A549 (cell line): Measurements from ENCODE around the gene STIM1. TPM values are rescaled to one million over a fixed set of nuclear protein-coding genes. Genes with fewer than 3 reads are reported as not detected.

Experiments
- ATAC-seq, 2 experiments: fragments of 200-7000 bp in 1 of 2; fragments of >200 bp in 1 of 2; cut with Nextera tagmentation in 1 of 2; cut with Tn5 transposase in 1 of 2; 3 replicates each; pipeline versions ENCODE4 v1.8.0 to v1.9.1; 2018 to 2020; ENCODE audit warnings: mild to moderate bottlenecking in 1 of 2, moderate library complexity in 1 of 2
- CTCF ChIA-PET: fragments of 300-600 bp; sonication (Branson Sonifier 250); formaldehyde crosslinking; extraction: SDS; loops from one replicate; lab custom pipeline; 2021; ENCODE audit warnings: antibody characterized with exemption, inconsistent platforms; lab: Yijun Ruan, JAX
- POLR2A ChIA-PET: fragments of 350-600 bp; formaldehyde crosslinking; extraction: SDS; loops from one replicate; lab custom pipeline; 2021; ENCODE audit warnings: antibody characterized with exemption, inconsistent platforms; lab: Yijun Ruan, JAX
- DNase-seq, 2 experiments: peaks; one replicate each; pipeline versions ENCODE4 v3.0.0 to v3.0.0-alpha.2; 2011 to 2016; ENCODE audit warnings: low read depth in 1 of 2, low spot score in 1 of 2
- FAIRE-seq: peaks from 2 replicates; lab custom pipeline; 2011; peaks lifted over from hg19 to GRCh38; lab: Jason Lieb, UNC
- H3K27ac ChIP-seq, 2 experiments: fragments of >200 bp; sonication (Bioruptor Twin); formaldehyde crosslinking; 3 replicates each; pipeline ENCODE4 v1.5.1; 2016 to 2017
- H3K4me1 ChIP-seq: fragments of >200 bp; sonication (Bioruptor Twin); formaldehyde crosslinking; 3 replicates; pipeline ENCODE4 v1.6.1; 2016
- H3K4me2 ChIP-seq: fragments of >200 bp; sonication (Bioruptor Twin); formaldehyde crosslinking; 3 replicates; pipeline ENCODE4 v1.6.1; 2016
- H3K4me3 ChIP-seq: fragments of >200 bp; sonication (Bioruptor Twin); formaldehyde crosslinking; 3 replicates; pipeline ENCODE4 v1.5.1; 2016
- H3K9me3 ChIP-seq: fragments of >200 bp; sonication (Bioruptor Twin); formaldehyde crosslinking; 3 replicates; pipeline ENCODE4 v1.6.1; 2016
- ATOH8 ChIP-seq: fragments of 250-450 bp; sonication (Bioruptor Pico); IDR thresholded peaks from 2 replicates; pipeline ENCODE4 v1.5.0; 2020; ENCODE audit warnings: low read depth, mild to moderate bottlenecking, moderate library complexity
- CBX8 ChIP-seq: fragments of 200-600 bp; sonication (generic); IDR thresholded peaks from 2 replicates; pipeline ENCODE4 v1.6.1; 2016
- CHD4 ChIP-seq: fragments of 200-600 bp; sonication (generic); IDR thresholded peaks from 2 replicates; pipeline ENCODE4 v1.6.1; 2016; ENCODE audit warnings: antibody characterized with exemption, mild to moderate bottlenecking, borderline replicate concordance
- EHF ChIP-seq: fragments of 250-450 bp; sonication (Bioruptor Pico); IDR thresholded peaks from 2 replicates; pipeline ENCODE4 v1.5.0; 2020; ENCODE audit warnings: mild to moderate bottlenecking
- ELK1 ChIP-seq: fragments of 150-350 bp; IDR thresholded peaks from 2 replicates; pipeline ENCODE4 v1.6.1; 2014; ENCODE audit warnings: low read depth, mild to moderate bottlenecking, low read length
- EP300 ChIP-seq, 2 experiments: fragments of >200 bp; sonication (Bioruptor Twin); formaldehyde crosslinking; IDR thresholded peaks; 2 replicates in 1 of 2; 3 replicates in 1 of 2; pipeline ENCODE4 v1.6.1; 2016 to 2017
- ESRRA ChIP-seq: fragments of 150-350 bp; IDR thresholded peaks from 2 replicates; pipeline ENCODE4 v1.6.1; 2014; ENCODE audit warnings: mild to moderate bottlenecking, low read length, borderline replicate concordance
- FOSB ChIP-seq: fragments of 250-450 bp; sonication (Bioruptor Pico); IDR thresholded peaks from 2 replicates; pipeline ENCODE4 v1.5.0; 2020; ENCODE audit warnings: mild to moderate bottlenecking, moderate library complexity
- FOSL2 ChIP-seq, 2 experiments: fragments of 450-650 bp in 1 of 2; fragments of >200 bp in 1 of 2; sonication (Bioruptor Twin) in 1 of 2; formaldehyde crosslinking; IDR thresholded peaks; 2 replicates each; pipeline versions ENCODE4 v1.5.0 to v1.6.1; 2016 to 2020; ENCODE audit warnings: mild to moderate bottlenecking in 1 of 2, moderate library complexity in 1 of 2
- HOXB13 ChIP-seq: fragments of 250-450 bp; sonication (Bioruptor Pico); IDR thresholded peaks from 2 replicates; pipeline ENCODE4 v1.5.0; 2020; ENCODE audit warnings: low read depth, mild to moderate bottlenecking, moderate library complexity
- JUN ChIP-seq, 2 experiments: fragments of >200 bp; sonication (Bioruptor Twin); formaldehyde crosslinking; IDR thresholded peaks; 2 replicates in 1 of 2; 3 replicates in 1 of 2; pipeline ENCODE4 v1.6.1; 2016 to 2017
- KDM1A ChIP-seq: fragments of 200-600 bp; sonication (generic); IDR thresholded peaks from 2 replicates; pipeline ENCODE4 v1.6.1; 2016; ENCODE audit warnings: low read depth, mild to moderate bottlenecking
- KDM5A ChIP-seq: fragments of 200-600 bp; sonication (generic); IDR thresholded peaks from 2 replicates; pipeline ENCODE4 v1.6.1; 2016; ENCODE audit warnings: antibody characterized with exemption, mild to moderate bottlenecking
- MAZ ChIP-seq: fragments of 150-350 bp; IDR thresholded peaks from 2 replicates; pipeline ENCODE4 v1.6.1; 2014; ENCODE audit warnings: antibody characterized with exemption, low read depth, low read length, borderline replicate concordance
- NPAS2 ChIP-seq: fragments of 250-450 bp; sonication (Bioruptor Pico); IDR thresholded peaks from 2 replicates; pipeline ENCODE4 v1.8.0; 2022; ENCODE audit warnings: mild to moderate bottlenecking, moderate library complexity, borderline replicate concordance
- PHF8 ChIP-seq: fragments of 200-600 bp; sonication (generic); IDR thresholded peaks from 2 replicates; pipeline ENCODE4 v1.6.1; 2016; ENCODE audit warnings: low read depth, mild to moderate bottlenecking, antibody characterized with exemption, moderate library complexity, borderline replicate concordance
- POLR2A ChIP-seq: IDR thresholded peaks from 2 replicates; pipeline ENCODE4 v1.6.1; 2012; ENCODE audit warnings: mild to moderate bottlenecking, low read length
- POLR2AphosphoS2 ChIP-seq: conservative IDR thresholded peaks from 2 replicates; pipeline ENCODE4 v1.6.1; 2012; ENCODE audit warnings: low read length, improper control_type of control experiment, inconsistent platforms
- RAD21 ChIP-seq, 2 experiments: fragments of >200 bp in 1 of 2; sonication (Bioruptor Twin) in 1 of 2; formaldehyde crosslinking in 1 of 2; IDR thresholded peaks in 1 of 2; conservative IDR thresholded peaks in 1 of 2; 2 replicates in 1 of 2; 3 replicates in 1 of 2; pipeline ENCODE4 v1.6.1; 2012 to 2018; ENCODE audit warnings: inconsistent platforms in 1 of 2
- RARB ChIP-seq: fragments of 250-450 bp; sonication (Bioruptor Pico); IDR thresholded peaks from 2 replicates; pipeline ENCODE4 v1.8.0; 2021; ENCODE audit warnings: mild to moderate bottlenecking, moderate library complexity
- RCOR1 ChIP-seq: fragments of 150-350 bp; IDR thresholded peaks from 2 replicates; pipeline ENCODE4 v1.6.1; 2014; ENCODE audit warnings: antibody characterized with exemption, low read length, low read depth
- SMC3 ChIP-seq: fragments of >200 bp; sonication (Bioruptor Twin); formaldehyde crosslinking; IDR thresholded peaks from 3 replicates; pipeline ENCODE4 v1.6.1; 2018; ENCODE audit warnings: inconsistent platforms
- TFCP2L1 ChIP-seq: fragments of 250-450 bp; sonication (Bioruptor Pico); IDR thresholded peaks from 2 replicates; pipeline ENCODE4 v1.5.0; 2021; ENCODE audit warnings: mild to moderate bottlenecking
- TP53 ChIP-seq: fragments of 250-450 bp; sonication (Bioruptor Pico); IDR thresholded peaks from 2 replicates; pipeline ENCODE4 v1.5.0; 2021; ENCODE audit warnings: mild to moderate bottlenecking, moderate library complexity
- USF2 ChIP-seq: fragments of 450-650 bp; IDR thresholded peaks from 2 replicates; pipeline ENCODE4 v1.6.1; 2014; ENCODE audit warnings: antibody characterized with exemption
- ZFP36 ChIP-seq: fragments of 450-650 bp; IDR thresholded peaks from 2 replicates; pipeline ENCODE4 v1.6.1; 2014; ENCODE audit warnings: borderline replicate concordance; ENCODE audit not compliant: partially characterized antibody
- ZNF302 ChIP-seq: fragments of 250-450 bp; sonication (Bioruptor Pico); IDR thresholded peaks from 2 replicates; pipeline ENCODE4 v1.9.0; 2021; ENCODE audit warnings: inconsistent platforms, mild to moderate bottlenecking, moderate library complexity
- WGBS: methylation state at CpG from one replicate; pipeline ENCODE4 v1.1.6; 2017; ENCODE audit errors: missing lambda C conversion rate; 5-methylcytosine and 5-hydroxymethylcytosine counted together
- polyA plus RNA-seq, 4 experiments: library from polyadenylated mRNA; depleted of rRNA in 3 of 4; stranded (reverse); fragments of >200 nt; fragmentation: RNase III in 1 of 4; extraction: RNeasy Plus Mini Kit Qiagen cat#74134 plus additional on column Dnase treatment in 1 of 4; gene quantifications; 2 replicates in 3 of 4; 3 replicates in 1 of 4; pipeline ENCODE4 v1.2.3, GENCODE V29; 2011 to 2017

The STIM1 gene
- polyA plus RNA-seq, 2 of the 4 experiments (the other 2 are of a cell fraction) = 35.2 to 38.7 TPM

GRCh38 chr11:3834664-3835461 is 20.6 kb upstream of the STIM1 start:
- FAIRE-seq (no peak), ATAC-seq (no peak)
- no peak for TF ChIP-seq ZNF302
- no peak for TF ChIP-seq EHF
- no peak for TF ChIP-seq POLR2A
- TF ChIP-seq FOSL2 (IDR thresholded peaks at IDR 0.05) = no peak
- TF ChIP-seq FOSL2 (CRISPR knock-in tag; IDR thresholded peaks at IDR 0.05) = no peak
- no peak for TF ChIP-seq KDM5A
- TF ChIP-seq KDM1A = no peak
- TF ChIP-seq RARB (CRISPR knock-in tag) = no peak
- no peak for TF ChIP-seq CBX8
- no peak for TF ChIP-seq SMC3
- no peak for TF ChIP-seq ATOH8

GRCh38 chr11:3835751-3836150 is 19.7 kb upstream of the STIM1 start:
- no peaks in the 10 kb centered on the region for H3K9me3 ChIP-seq
- TF ChIP-seq HOXB13 (CRISPR knock-in tag) (no peak), ELK1 (no peak), USF2 (no peak), JUN (IDR thresholded peaks at IDR 0.05) (no peak), ESRRA (no peak), PHF8 (no peak), NPAS2 (CRISPR knock-in tag) (no peak), MAZ (no peak)
- ATAC-seq = no peak
- over 99% methylated on average over 4 of the region's 4 CpGs for WGBS
- POLR2A ChIA-PET = no interaction called here
- no peak for FAIRE-seq
- CTCF ChIA-PET = interaction anchor here (1.2 to 27.8 kb wide), 6 partner anchors 11 to 234 kb away, joined by 3 to 919 read pairs (median 10); partner anchors contain the start of genes PGAP2 and STIM1
- H3K4me1 ChIP-seq = peaks cover 38% of the 10 kb centered on the region
- no peak for DNase-seq
- no peak overlapping the region for H3K27ac ChIP-seq
- H3K4me2 ChIP-seq = no peak overlapping the region
- no peak overlapping the region for H3K4me3 ChIP-seq

More at GRCh38 chr11:3834664-3835461, 20.6 kb upstream of the STIM1 start:
- no peaks in the 10 kb centered on the region for H3K9me3 ChIP-seq
- H3K4me2 ChIP-seq = no peak overlapping the region
- H3K4me3 ChIP-seq = no peak overlapping the region
- 86% methylated on average over 7 of the region's 7 CpGs for WGBS
- ChIA-PET CTCF (interaction anchor here (0.7 to 27.8 kb wide), 8 partner anchors 10 to 238 kb away, joined by 3 to 919 read pairs (median 6); partner anchors contain the start of genes PGAP2 and STIM1), POLR2A (no interaction called here)
- DNase-seq = no peak
- H3K4me1 ChIP-seq = peaks cover 38% of the 10 kb centered on the region
- H3K27ac ChIP-seq = no peak overlapping the region

- ATAC-seq (no peak), FAIRE-seq (no peak)
These were observed 18.6 kb upstream of the STIM1 start for GRCh38 chr11:3836903-3837302.

More at GRCh38 chr11:3836903-3837302, 18.6 kb upstream of the STIM1 start:
- H3K4me1 ChIP-seq = peaks cover 41% of the 10 kb centered on the region
- ChIA-PET POLR2A (interaction anchor here (0.6 kb wide), 1 partner anchor 499 kb away, joined by 3 read pairs; no protein-coding TSS in a partner anchor), CTCF (interaction anchor here (0.6 to 27.8 kb wide), 7 partner anchors 10 to 233 kb away, joined by 3 to 919 read pairs (median 5); partner anchors contain the start of genes PGAP2 and STIM1)
- TF ChIP-seq MAZ (no peak), CHD4 (no peak), KDM1A (no peak), RCOR1 (no peak), ATOH8 (no peak), FOSL2 (IDR thresholded peaks at IDR 0.05) (no peak), FOSL2 (CRISPR knock-in tag; IDR thresholded peaks at IDR 0.05) (no peak), RAD21 (conservative IDR thresholded peaks at IDR 0.05 in 1 of 2, IDR thresholded peaks at IDR 0.05 in 1 of 2) (no peak), SMC3 (no peak), EP300 (IDR thresholded peaks at IDR 0.05) (no peak), TP53 (CRISPR knock-in tag) (no peak), TFCP2L1 (CRISPR knock-in tag) (no peak), POLR2AphosphoS2 (no peak), CBX8 (no peak), ZFP36 (no peak), FOSB (CRISPR knock-in tag) (no peak)
- 85% methylated on average over 5 of the region's 5 CpGs for WGBS
- no peak overlapping the region for H3K4me2 ChIP-seq
- no peaks in the 10 kb centered on the region for H3K9me3 ChIP-seq
- H3K27ac ChIP-seq = no peak overlapping the region
- DNase-seq = no peak
- H3K4me3 ChIP-seq = no peak overlapping the region
